ENCODE results near the gene FCRL1. TPM values are rescaled to one million over a fixed set of nuclear protein-coding genes. Genes with fewer than 3 reads are reported as not detected.

FCRL1 gene
- total and polyA plus RNA-seq, 7 experiments from 2014 or later: 0.18 to 10.7 (median 0.70) TPM; not detected in 1

GRCh38 chr1:157781048-157781447, 38.9 kb downstream of the FCRL1 start:
- Mint-ChIP-seq H3K27me3 (peaks cover 0 to 27% (median 11%) of the 10 kb centered on the region in 5 donors), H3K9me3 (peaks cover 0 to 6% (median 0%) of the 10 kb centered on the region in 11 donors), H3K4me1 (peaks cover 0 to 7% (median 0%) of the 10 kb centered on the region in 7 donors), H3K4me3 (no peak overlapping the region), H3K27ac (no peak overlapping the region), H3K36me3 (no peaks in the 10 kb centered on the region)
- Histone ChIP-seq H3K27me3 (ENCODE audit: control insufficient read depth in 2 of 2, insufficient read depth in 2 of 2, low read length in 2 of 2) (peaks cover 0 to 5% of the 10 kb centered on the region in 2 donors), H3K36me3 (ENCODE audit: control insufficient read depth in 2 of 3, insufficient read depth in 3 of 3, low read length in 3 of 3) (no peaks in the 10 kb centered on the region), H3K4me3 (ENCODE audit: low read length) (no peak overlapping the region), H3K27ac (ENCODE audit: low read depth, low read length) (no peak overlapping the region), H3K9me3 (ENCODE audit: control insufficient read depth in 2 of 3, low read length in 3 of 3) (no peaks in the 10 kb centered on the region), H3K4me1 (ENCODE audit: control insufficient read depth in 2 of 2, insufficient read depth in 2 of 2, low read length in 2 of 2) (no peaks in the 10 kb centered on the region)
- ATAC-seq (no peak), DNase-seq (no peak)
- CTCF ChIA-PET: no interaction called here
- intact Hi-C loops (cut with micrococcal nuclease): no loop called here
- POLR2A ChIA-PET: no interaction called here

DNA sequence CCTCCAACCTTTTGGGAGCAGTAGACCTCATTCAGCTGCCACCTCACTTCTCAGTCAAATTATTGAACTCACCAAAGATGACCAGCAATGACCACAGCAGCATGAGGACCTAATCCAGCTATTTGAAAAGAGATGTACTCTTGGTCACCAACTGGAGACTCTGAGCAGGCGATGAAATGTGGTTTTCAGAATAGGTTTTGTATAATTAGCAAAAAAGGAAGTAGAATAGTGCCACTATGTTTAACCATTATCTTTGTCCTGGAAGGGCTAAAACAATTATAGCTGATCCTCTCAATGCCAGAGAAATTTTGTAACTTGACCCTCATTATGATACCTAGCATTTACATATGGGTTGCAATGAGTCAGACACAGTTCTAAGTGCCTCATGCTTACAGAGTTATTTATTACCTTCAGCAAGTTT, 42.9 kb downstream of the FCRL1 start, which contains the start of gene FCRL2:
TSS of gene FCRL2 (minus strand) at position 162 of the 421 bp plus-strand sequence. CDS start at position 103, 59 bp downstream.
- Histone ChIP-seq H3K36me3 (ENCODE audit: control insufficient read depth in 2 of 3, insufficient read depth in 3 of 3, low read length in 3 of 3) (no peaks in the 10 kb centered on the region), H3K4me3 (ENCODE audit: low read length) (no peak within 1 kb of the TSS), H3K4me1 (ENCODE audit: control insufficient read depth in 2 of 2, insufficient read depth in 2 of 2, low read length in 2 of 2) (no peaks in the 10 kb centered on the region), H3K27ac (ENCODE audit: low read depth, low read length) (no peak within 1 kb of the TSS), H3K9me3 (ENCODE audit: control insufficient read depth in 2 of 3, low read length in 3 of 3) (no peaks in the 10 kb centered on the region), H3K27me3 (ENCODE audit: control insufficient read depth in 2 of 2, insufficient read depth in 2 of 2, low read length in 2 of 2) (no peaks in the 10 kb centered on the region)
- no peak within 1 kb of the TSS for H3K27ac Mint-ChIP-seq
- H3K36me3 Mint-ChIP-seq: no peaks in the 10 kb centered on the region
- DNase-seq (no peak), ATAC-seq (no peak)
- ChIA-PET POLR2A (no interaction called here), CTCF (no interaction called here)
- intact Hi-C loops (cut with micrococcal nuclease): no loop called here
- H3K9me3 Mint-ChIP-seq: peaks cover 0 to 6% (median 0%) of the 10 kb centered on the region in 11 donors
- no peak within 1 kb of the TSS for H3K4me3 Mint-ChIP-seq
- peaks cover 0 to 5% (median 0%) of the 10 kb centered on the region in 7 donors for H3K4me1 Mint-ChIP-seq
- H3K27me3 Mint-ChIP-seq: peaks cover 3 to 24% (median 9%) of the 10 kb centered on the region in 5 donors

- Histone ChIP-seq H3K27ac (ENCODE audit: low read depth, low read length) (no peak overlapping the region), H3K9me3 (ENCODE audit: control insufficient read depth in 2 of 3, low read length in 3 of 3) (no peaks in the 10 kb centered on the region), H3K27me3 (ENCODE audit: control insufficient read depth in 2 of 2, insufficient read depth in 2 of 2, low read length in 2 of 2) (no peaks in the 10 kb centered on the region), H3K4me1 (ENCODE audit: control insufficient read depth in 2 of 2, insufficient read depth in 2 of 2, low read length in 2 of 2) (no peaks in the 10 kb centered on the region), H3K36me3 (ENCODE audit: control insufficient read depth in 2 of 3, insufficient read depth in 3 of 3, low read length in 3 of 3) (no peaks in the 10 kb centered on the region), H3K4me3 (ENCODE audit: low read length) (no peak overlapping the region)
- POLR2A ChIA-PET: no interaction called here
- CTCF ChIA-PET: no interaction called here
- Mint-ChIP-seq H3K27ac (no peak overlapping the region), H3K36me3 (no peaks in the 10 kb centered on the region), H3K27me3 (peaks cover 3 to 26% (median 6%) of the 10 kb centered on the region in 5 donors), H3K9me3 (peaks cover 0 to 6% (median 0%) of the 10 kb centered on the region in 11 donors), H3K4me1 (peaks cover 0 to 5% (median 0%) of the 10 kb centered on the region in 7 donors), H3K4me3 (no peak overlapping the region)
- intact Hi-C loops (cut with micrococcal nuclease): no loop called here
- no peak for DNase-seq
- ATAC-seq: no peak
Measured at GRCh38 chr1:157775101-157775870, 44.6 kb downstream of the FCRL1 start.

DNA sequence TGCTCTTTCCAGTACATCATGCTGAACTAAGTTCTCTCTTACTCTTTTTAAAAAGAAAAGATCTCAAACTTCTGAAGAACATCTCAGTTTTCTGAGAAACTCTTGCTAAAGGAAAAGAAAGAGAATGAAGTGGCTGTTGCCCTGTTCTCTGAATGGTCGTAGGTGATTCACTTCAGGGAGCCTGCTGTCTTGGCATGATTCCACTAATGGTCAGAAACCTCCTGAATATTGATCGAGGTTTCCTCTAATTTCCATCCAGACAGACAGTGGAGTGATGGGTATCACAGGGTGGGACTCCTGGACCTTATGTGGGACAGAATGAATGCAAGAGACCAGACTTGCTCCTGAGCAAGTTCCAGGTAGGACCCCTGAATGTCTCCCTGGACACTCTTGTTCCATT, 45.5 kb downstream of the FCRL1 start:
- H3K9me3 ChIP-seq (ENCODE audit: control insufficient read depth in 2 of 3, low read length in 3 of 3): no peaks in the 10 kb centered on the region
- peaks cover 0 to 3% (median 0%) of the 10 kb centered on the region in 11 donors for H3K9me3 Mint-ChIP-seq
- DNase-seq: no peak
- intact Hi-C loops (cut with micrococcal nuclease): no loop called here
- ATAC-seq: no peak
- no peaks in the 10 kb centered on the region for H3K36me3 Mint-ChIP-seq
- no peaks in the 10 kb centered on the region for H3K27me3 ChIP-seq (ENCODE audit: control insufficient read depth in 2 of 2, insufficient read depth in 2 of 2, low read length in 2 of 2)
- H3K27me3 Mint-ChIP-seq: peaks cover 3 to 19% (median 6%) of the 10 kb centered on the region in 5 donors
- peaks cover 0 to 5% (median 0%) of the 10 kb centered on the region in 7 donors for H3K4me1 Mint-ChIP-seq
- ChIA-PET POLR2A (no interaction called here), CTCF (no interaction called here)
- H3K4me1 ChIP-seq (ENCODE audit: control insufficient read depth in 2 of 2, insufficient read depth in 2 of 2, low read length in 2 of 2): peaks cover 0 to 4% of the 10 kb centered on the region in 2 donors
- H3K36me3 ChIP-seq (ENCODE audit: control insufficient read depth in 2 of 3, insufficient read depth in 3 of 3, low read length in 3 of 3): no peaks in the 10 kb centered on the region
- no peak overlapping the region for H3K4me3 Mint-ChIP-seq
- no peak overlapping the region for H3K27ac Mint-ChIP-seq
- H3K27ac ChIP-seq (ENCODE audit: low read depth, low read length): no peak overlapping the region
- no peak overlapping the region for H3K4me3 ChIP-seq (ENCODE audit: low read length)

DNA sequence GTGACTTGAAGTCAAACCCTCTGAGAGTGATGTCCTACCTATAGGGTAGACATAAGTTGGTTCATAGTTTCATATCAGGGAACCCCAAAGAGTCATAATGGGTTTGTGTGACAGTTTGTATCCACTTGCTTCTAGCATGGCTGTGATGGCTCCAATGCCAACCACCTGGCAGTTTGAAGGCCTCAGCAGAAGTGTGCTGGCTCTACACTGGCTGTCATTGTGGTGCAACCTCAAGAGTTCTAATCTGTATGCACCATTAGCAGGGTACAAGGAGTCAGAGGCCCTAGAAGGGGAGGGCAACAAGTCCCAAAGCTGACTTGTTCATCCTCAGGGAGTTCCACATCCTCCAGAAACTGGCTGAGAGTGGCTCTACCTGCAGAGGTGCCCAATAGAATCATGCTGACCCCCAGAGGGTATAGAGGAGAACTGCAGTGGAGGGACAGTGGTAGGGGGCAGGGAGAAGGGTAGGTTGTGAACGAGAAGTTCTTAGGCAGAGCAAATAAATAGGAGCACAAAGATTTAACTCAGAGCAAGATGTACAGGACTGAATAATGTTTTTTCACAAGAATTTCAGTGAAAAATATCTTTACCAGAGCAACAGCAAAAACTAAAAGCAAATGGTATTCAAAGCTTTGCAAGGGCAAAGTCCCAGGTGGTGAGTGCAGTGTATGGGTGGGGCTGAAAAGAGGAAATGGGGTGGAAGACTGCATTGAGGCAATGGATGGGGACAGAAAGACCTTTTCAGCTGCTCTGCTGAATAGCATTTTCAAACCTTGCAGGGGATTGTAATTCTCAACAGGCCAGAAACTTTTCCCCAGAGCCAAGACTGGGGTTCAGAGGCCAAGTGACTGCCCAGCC, 46.2 kb downstream of the FCRL1 start:
- CTCF ChIA-PET: no interaction called here
- POLR2A ChIA-PET: no interaction called here
- no peak overlapping the region for H3K4me3 Mint-ChIP-seq
- H3K27me3 Mint-ChIP-seq: peaks cover 3 to 15% (median 6%) of the 10 kb centered on the region in 5 donors
- ATAC-seq (peak; percentile 53), DNase-seq (no peak)
- Histone ChIP-seq H3K27me3 (ENCODE audit: control insufficient read depth in 2 of 2, insufficient read depth in 2 of 2, low read length in 2 of 2) (no peaks in the 10 kb centered on the region), H3K36me3 (ENCODE audit: control insufficient read depth in 2 of 3, insufficient read depth in 3 of 3, low read length in 3 of 3) (no peaks in the 10 kb centered on the region), H3K4me1 (ENCODE audit: control insufficient read depth in 2 of 2, insufficient read depth in 2 of 2, low read length in 2 of 2) (peaks cover 0 to 4% of the 10 kb centered on the region in 2 donors), H3K27ac (ENCODE audit: low read depth, low read length) (no peak overlapping the region), H3K9me3 (ENCODE audit: control insufficient read depth in 2 of 3, low read length in 3 of 3) (no peaks in the 10 kb centered on the region), H3K4me3 (ENCODE audit: low read length) (no peak overlapping the region)
- peaks cover 0 to 2% (median 0%) of the 10 kb centered on the region in 11 donors for H3K9me3 Mint-ChIP-seq
- H3K27ac Mint-ChIP-seq: no peak overlapping the region
- peaks cover 0 to 5% (median 0%) of the 10 kb centered on the region in 7 donors for H3K4me1 Mint-ChIP-seq
- H3K36me3 Mint-ChIP-seq: no peaks in the 10 kb centered on the region
- intact Hi-C loops (cut with micrococcal nuclease): no loop called here

GRCh38 chr1:157771661-157772425, 48.1 kb downstream of the FCRL1 start:
- ATAC-seq: peak; percentile 27
- Mint-ChIP-seq H3K4me3 (no peak overlapping the region), H3K27me3 (peaks cover 0 to 15% (median 6%) of the 10 kb centered on the region in 5 donors), H3K9me3 (peaks cover 0 to 2% (median 0%) of the 10 kb centered on the region in 11 donors), H3K27ac (no peak overlapping the region), H3K36me3 (no peaks in the 10 kb centered on the region), H3K4me1 (peaks cover 0 to 5% (median 0%) of the 10 kb centered on the region in 7 donors)
- Histone ChIP-seq H3K36me3 (ENCODE audit: control insufficient read depth in 2 of 3, insufficient read depth in 3 of 3, low read length in 3 of 3) (no peaks in the 10 kb centered on the region), H3K27me3 (ENCODE audit: control insufficient read depth in 2 of 2, insufficient read depth in 2 of 2, low read length in 2 of 2) (no peaks in the 10 kb centered on the region), H3K4me3 (ENCODE audit: low read length) (no peak overlapping the region), H3K9me3 (ENCODE audit: control insufficient read depth in 2 of 3, low read length in 3 of 3) (no peaks in the 10 kb centered on the region), H3K4me1 (ENCODE audit: control insufficient read depth in 2 of 2, insufficient read depth in 2 of 2, low read length in 2 of 2) (peaks cover 0 to 4% of the 10 kb centered on the region in 2 donors), H3K27ac (ENCODE audit: low read depth, low read length) (no peak overlapping the region)
- intact Hi-C loops (cut with micrococcal nuclease): no loop called here
- POLR2A ChIA-PET: no interaction called here
- DNase-seq: no peak
- CTCF ChIA-PET: no interaction called here
